Neural cell (in vitro differentiated cells): Measurements from ENCODE around the gene PRR33. TPM values are rescaled to one million over a fixed set of nuclear protein-coding genes. Genes with fewer than 3 reads are reported as not detected.

ENCODE experiments used
- H2AFZ ChIP-seq: fragments of 200-600, 300-800 bp; sonication (generic), shearing (Covaris generic); 2 replicates; pipeline ENCODE4 v1.6.0; 2014; ENCODE audit warnings: low read depth, mild to moderate bottlenecking, antibody characterized with exemption, low read length, moderate library complexity
- H3F3A ChIP-seq: fragments of 200-600 bp; shearing (Covaris generic); 2 replicates; pipeline ENCODE4 v1.6.1; 2016; ENCODE audit warnings: mild to moderate bottlenecking, moderate library complexity, mixed read lengths, antibody characterized with exemption, low read length; ENCODE audit not compliant: insufficient read depth, poor library complexity, severe bottlenecking
- H3K27ac ChIP-seq: fragments of 200-600, 300-800 bp; sonication (generic), shearing (Covaris generic); 2 replicates; pipeline ENCODE4 v1.5.1; 2014; ENCODE audit warnings: mild to moderate bottlenecking, low read length, moderate library complexity
- H3K27me3 ChIP-seq: fragments of 300-800, 200-600 bp; sonication (generic), shearing (Covaris generic); 2 replicates; pipeline ENCODE4 v1.6.0; 2014; ENCODE audit warnings: mild to moderate bottlenecking, low read depth, low read length, moderate library complexity; ENCODE audit not compliant: insufficient read depth
- H3K36me3 ChIP-seq: fragments of 300-800, 200-600 bp; sonication (generic), shearing (Covaris generic); 2 replicates; pipeline ENCODE4 v1.5.1; 2014; ENCODE audit warnings: mild to moderate bottlenecking, antibody characterized with exemption, low read length, moderate library complexity; ENCODE audit not compliant: insufficient read depth
- H3K4me2 ChIP-seq: fragments of 300-800, 200-600 bp; sonication (generic), shearing (Covaris generic); 2 replicates; pipeline ENCODE4 v1.6.0; 2014; ENCODE audit warnings: mild to moderate bottlenecking, low read length
- H3K4me3 ChIP-seq: fragments of 300-800, 200-600 bp; sonication (generic), shearing (Covaris generic); 2 replicates; pipeline ENCODE4 v1.5.1; 2014; ENCODE audit warnings: mild to moderate bottlenecking, low read length, moderate library complexity
- H3K79me2 ChIP-seq: fragments of 200-600 bp; shearing (Covaris generic); replicated peaks from 2 replicates; pipeline ENCODE4 v1.6.0; 2014; ENCODE audit warnings: mild to moderate bottlenecking, low read length, moderate library complexity; ENCODE audit not compliant: insufficient read depth
- H3K9ac ChIP-seq: fragments of 300-800, 200-600 bp; sonication (generic), shearing (Covaris generic); 2 replicates; pipeline ENCODE4 v1.6.1; 2016; ENCODE audit warnings: mild to moderate bottlenecking, low read length, mixed read lengths
- H3K9me2 ChIP-seq: fragments of 200-600 bp; shearing (Covaris generic); 2 replicates; pipeline ENCODE4 v1.6.1; 2016; ENCODE audit warnings: mild to moderate bottlenecking, low read length, mixed read lengths; ENCODE audit not compliant: insufficient read depth
- H3K9me3 ChIP-seq: fragments of 200-600, 300-800 bp; sonication (generic), shearing (Covaris generic); 2 replicates; pipeline ENCODE4 v1.6.1; 2016; ENCODE audit warnings: mild to moderate bottlenecking, mixed run types, low read length, moderate library complexity, mixed read lengths
- H4K20me1 ChIP-seq: fragments of 200-600 bp; shearing (Covaris generic); 2 replicates; pipeline ENCODE4 v1.6.1; 2016; ENCODE audit warnings: mild to moderate bottlenecking, mixed run types; ENCODE audit not compliant: insufficient read depth
- EP300 ChIP-seq: fragments of 450-650 bp; conservative IDR thresholded peaks from 2 replicates; pipeline ENCODE4 v1.6.1; 2014; ENCODE audit warnings: antibody characterized with exemption, mild to moderate bottlenecking, moderate library complexity; ENCODE audit not compliant: poor library complexity, severe bottlenecking
- EZH2 ChIP-seq: fragments of 200-600, 300-800 bp; shearing (Covaris generic), sonication (generic); IDR thresholded peaks from 2 replicates; pipeline ENCODE4 v1.6.1; 2014; ENCODE audit warnings: antibody characterized with exemption, low read length, borderline replicate concordance, mild to moderate bottlenecking; ENCODE audit not compliant: insufficient read depth, poor library complexity, severe bottlenecking
- MXI1 ChIP-seq: fragments of 450-650 bp; conservative IDR thresholded peaks from 2 replicates; pipeline ENCODE4 v1.6.1; 2014; ENCODE audit warnings: antibody characterized with exemption, mild to moderate bottlenecking; ENCODE audit not compliant: poor library complexity, severe bottlenecking
- POLR2AphosphoS5 ChIP-seq: IDR thresholded peaks from 2 replicates; pipeline ENCODE4 v1.6.1; 2012
- RAD21 ChIP-seq: fragments of 450-650 bp; conservative IDR thresholded peaks from 2 replicates; pipeline ENCODE4 v1.6.1; 2014; ENCODE audit warnings: antibody characterized with exemption, mild to moderate bottlenecking, moderate library complexity
- SMC3 ChIP-seq: fragments of 450-650 bp; conservative IDR thresholded peaks from 2 replicates; pipeline ENCODE4 v1.6.1; 2014; ENCODE audit warnings: antibody characterized with exemption, mild to moderate bottlenecking, moderate library complexity; ENCODE audit not compliant: poor library complexity
- TAF1 ChIP-seq: IDR thresholded peaks from 2 replicates; pipeline ENCODE4 v1.6.1; 2012; ENCODE audit warnings: low read depth
- polyA plus RNA-seq: library from polyadenylated mRNA; depleted of rRNA; stranded (reverse); fragments of >200 nt; gene quantifications from 2 replicates; pipeline ENCODE4 v1.2.3, GENCODE V29; 2014
- TF ChIP-seq, protein P1 (sequence below): IDR thresholded peaks from 2 replicates; pipeline ENCODE4 v1.6.1; 2012; ENCODE audit warnings: borderline replicate concordance
- TF ChIP-seq, protein P2 (sequence below): fragments of 450-650 bp; IDR thresholded peaks from 2 replicates; pipeline ENCODE4 v1.5.1; 2014; ENCODE audit warnings: antibody characterized with exemption, mild to moderate bottlenecking, moderate library complexity; ENCODE audit not compliant: poor library complexity, severe bottlenecking

The PRR33 gene
- polyA plus RNA-seq, 1 donor from 2014 or later: not detected

DNA sequence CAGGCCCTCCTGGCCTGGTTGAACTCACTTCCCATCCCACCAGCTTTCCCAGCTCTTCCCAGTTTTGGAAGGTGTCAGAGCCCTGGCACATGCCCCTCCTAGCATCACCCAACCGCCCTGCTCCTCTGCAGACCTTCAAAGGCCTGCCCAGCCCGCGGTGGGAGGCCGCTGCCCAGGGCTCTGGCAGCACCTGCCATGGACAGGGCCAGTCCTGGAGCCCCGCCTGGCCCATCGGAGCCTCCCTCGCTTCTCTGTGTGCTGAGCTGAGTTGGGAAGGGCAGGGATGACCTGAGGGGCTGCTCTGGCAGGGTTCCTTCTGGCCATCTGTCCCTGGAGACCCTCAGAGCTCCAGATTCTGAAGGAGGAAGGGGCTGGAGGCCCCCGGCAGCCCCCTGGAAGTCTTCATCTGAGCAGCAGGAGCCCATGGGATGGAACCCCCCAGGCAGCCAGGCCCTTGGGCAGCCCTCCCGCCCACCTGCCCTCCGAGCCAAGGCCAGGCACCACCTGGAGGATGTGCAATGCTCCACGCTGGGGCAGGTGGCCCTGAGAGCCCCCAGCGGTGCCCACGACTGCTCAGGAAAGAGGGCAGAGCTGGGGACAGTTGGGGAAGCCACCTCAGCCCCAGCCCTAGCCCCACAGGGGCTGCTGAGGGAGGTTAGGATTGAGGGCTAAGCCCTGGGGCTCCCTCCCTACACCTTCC lies 35.2 kb downstream of the PRR33 start:
- no peak overlapping the region for H3K27ac ChIP-seq
- H3K27me3 ChIP-seq: no peaks in the 10 kb centered on the region
- no peaks in the 10 kb centered on the region for H3F3A ChIP-seq
- no peaks in the 10 kb centered on the region for H4K20me1 ChIP-seq
- no peaks in the 10 kb centered on the region for H3K36me3 ChIP-seq
- no peak overlapping the region for H2AFZ ChIP-seq
- no peaks in the 10 kb centered on the region for H3K79me2 ChIP-seq
- H3K4me3 ChIP-seq: no peak overlapping the region
- H3K9me2 ChIP-seq: no peaks in the 10 kb centered on the region
- H3K9me3 ChIP-seq: no peaks in the 10 kb centered on the region
- H3K9ac ChIP-seq: no peak overlapping the region
- TF ChIP-seq, protein P1, sequence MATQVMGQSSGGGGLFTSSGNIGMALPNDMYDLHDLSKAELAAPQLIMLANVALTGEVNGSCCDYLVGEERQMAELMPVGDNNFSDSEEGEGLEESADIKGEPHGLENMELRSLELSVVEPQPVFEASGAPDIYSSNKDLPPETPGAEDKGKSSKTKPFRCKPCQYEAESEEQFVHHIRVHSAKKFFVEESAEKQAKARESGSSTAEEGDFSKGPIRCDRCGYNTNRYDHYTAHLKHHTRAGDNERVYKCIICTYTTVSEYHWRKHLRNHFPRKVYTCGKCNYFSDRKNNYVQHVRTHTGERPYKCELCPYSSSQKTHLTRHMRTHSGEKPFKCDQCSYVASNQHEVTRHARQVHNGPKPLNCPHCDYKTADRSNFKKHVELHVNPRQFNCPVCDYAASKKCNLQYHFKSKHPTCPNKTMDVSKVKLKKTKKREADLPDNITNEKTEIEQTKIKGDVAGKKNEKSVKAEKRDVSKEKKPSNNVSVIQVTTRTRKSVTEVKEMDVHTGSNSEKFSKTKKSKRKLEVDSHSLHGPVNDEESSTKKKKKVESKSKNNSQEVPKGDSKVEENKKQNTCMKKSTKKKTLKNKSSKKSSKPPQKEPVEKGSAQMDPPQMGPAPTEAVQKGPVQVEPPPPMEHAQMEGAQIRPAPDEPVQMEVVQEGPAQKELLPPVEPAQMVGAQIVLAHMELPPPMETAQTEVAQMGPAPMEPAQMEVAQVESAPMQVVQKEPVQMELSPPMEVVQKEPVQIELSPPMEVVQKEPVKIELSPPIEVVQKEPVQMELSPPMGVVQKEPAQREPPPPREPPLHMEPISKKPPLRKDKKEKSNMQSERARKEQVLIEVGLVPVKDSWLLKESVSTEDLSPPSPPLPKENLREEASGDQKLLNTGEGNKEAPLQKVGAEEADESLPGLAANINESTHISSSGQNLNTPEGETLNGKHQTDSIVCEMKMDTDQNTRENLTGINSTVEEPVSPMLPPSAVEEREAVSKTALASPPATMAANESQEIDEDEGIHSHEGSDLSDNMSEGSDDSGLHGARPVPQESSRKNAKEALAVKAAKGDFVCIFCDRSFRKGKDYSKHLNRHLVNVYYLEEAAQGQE: no peak
- no peak for TF ChIP-seq RAD21
- TF ChIP-seq EP300: no peak
- TF ChIP-seq, protein P2, sequence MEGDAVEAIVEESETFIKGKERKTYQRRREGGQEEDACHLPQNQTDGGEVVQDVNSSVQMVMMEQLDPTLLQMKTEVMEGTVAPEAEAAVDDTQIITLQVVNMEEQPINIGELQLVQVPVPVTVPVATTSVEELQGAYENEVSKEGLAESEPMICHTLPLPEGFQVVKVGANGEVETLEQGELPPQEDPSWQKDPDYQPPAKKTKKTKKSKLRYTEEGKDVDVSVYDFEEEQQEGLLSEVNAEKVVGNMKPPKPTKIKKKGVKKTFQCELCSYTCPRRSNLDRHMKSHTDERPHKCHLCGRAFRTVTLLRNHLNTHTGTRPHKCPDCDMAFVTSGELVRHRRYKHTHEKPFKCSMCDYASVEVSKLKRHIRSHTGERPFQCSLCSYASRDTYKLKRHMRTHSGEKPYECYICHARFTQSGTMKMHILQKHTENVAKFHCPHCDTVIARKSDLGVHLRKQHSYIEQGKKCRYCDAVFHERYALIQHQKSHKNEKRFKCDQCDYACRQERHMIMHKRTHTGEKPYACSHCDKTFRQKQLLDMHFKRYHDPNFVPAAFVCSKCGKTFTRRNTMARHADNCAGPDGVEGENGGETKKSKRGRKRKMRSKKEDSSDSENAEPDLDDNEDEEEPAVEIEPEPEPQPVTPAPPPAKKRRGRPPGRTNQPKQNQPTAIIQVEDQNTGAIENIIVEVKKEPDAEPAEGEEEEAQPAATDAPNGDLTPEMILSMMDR: no peak
- no peak for TF ChIP-seq MXI1
- no peak for TF ChIP-seq TAF1
- TF ChIP-seq POLR2AphosphoS5: no peak
- no peak for TF ChIP-seq SMC3
- no peak for TF ChIP-seq EZH2
- H3K4me2 ChIP-seq: no peak overlapping the region

DNA sequence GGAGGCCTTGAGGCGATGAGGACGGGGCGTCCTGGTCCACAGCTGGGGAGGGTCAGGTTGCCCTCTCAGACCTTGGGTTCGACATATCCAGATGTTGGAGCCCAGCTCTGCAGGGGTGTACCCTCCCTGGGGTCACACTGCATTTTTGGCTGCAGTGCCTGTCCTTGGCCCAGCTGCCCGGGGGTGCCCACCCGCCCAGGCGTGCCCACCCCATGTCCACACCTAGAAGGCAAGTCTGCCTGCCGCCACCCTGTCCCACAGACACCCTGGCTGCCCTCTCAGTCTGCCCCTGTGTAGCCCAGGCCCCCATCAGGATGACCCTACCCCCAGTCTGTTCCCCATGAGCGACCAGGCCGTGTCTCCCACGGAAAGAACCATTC lies 35.8 kb downstream of the PRR33 start:
- Histone ChIP-seq H3F3A (no peaks in the 10 kb centered on the region), H4K20me1 (no peaks in the 10 kb centered on the region), H3K79me2 (no peaks in the 10 kb centered on the region), H3K27me3 (no peaks in the 10 kb centered on the region), H3K9me3 (no peaks in the 10 kb centered on the region), H3K4me2 (no peak overlapping the region), H3K9me2 (no peaks in the 10 kb centered on the region), H2AFZ (no peak overlapping the region), H3K9ac (no peak overlapping the region), H3K36me3 (no peaks in the 10 kb centered on the region), H3K27ac (no peak overlapping the region), H3K4me3 (no peak overlapping the region)
- TF ChIP-seq, protein P2: no peak
- no peak for TF ChIP-seq EP300
- TF ChIP-seq RAD21: no peak
- no peak for TF ChIP-seq TAF1
- TF ChIP-seq EZH2: no peak
- no peak for TF ChIP-seq POLR2AphosphoS5
- TF ChIP-seq, protein P1: no peak
- TF ChIP-seq MXI1: no peak
- no peak for TF ChIP-seq SMC3
